HG03378 (cell line): ENCODE results near the gene IL32.

Experiments
- ATAC-seq: cut with Tn5 transposase; IDR thresholded peaks from one replicate; pipeline ENCODE4 v1.9.1; 2021; ENCODE audit warnings: mild to moderate bottlenecking, moderate library complexity; ENCODE audit not compliant: unreplicated experiment

The IL32 gene

GRCh38 chr16:3027983-3028715, 37.3 kb upstream of the IL32 start:
- ATAC-seq = no peak

GRCh38 chr16:3028716-3029319, 36.6 kb upstream of the IL32 start:
- ATAC-seq = no peak

GRCh38 chr16:3029491-3030221, 35.8 kb upstream of the IL32 start:
- no peak for ATAC-seq

GRCh38 chr16:3030222-3031212, 34.9 kb upstream of the IL32 start:
- ATAC-seq = no peak

- no peak for ATAC-seq
These were observed 32.8 kb upstream of the IL32 start for GRCh38 chr16:3032624-3033023.

GRCh38 chr16:3035289-3035971, 30.0 kb upstream of the IL32 start:
- ATAC-seq = no peak

GRCh38 chr16:3035972-3036725, 29.3 kb upstream of the IL32 start:
- no peak for ATAC-seq

- no peak for ATAC-seq
These were observed 28.6 kb upstream of the IL32 start, which contains the start of gene BICDL2 for GRCh38 chr16:3036726-3037315. TSS of gene BICDL2 (minus strand) at chr16:3036944. CDS start at chr16:3035496, 1,448 bp downstream.

GRCh38 chr16:3038256-3038655, 27.2 kb upstream of the IL32 start:
- no peak for ATAC-seq

GRCh38 chr16:3038896-3039295, 26.5 kb upstream of the IL32 start:
- ATAC-seq = no peak

GRCh38 chr16:3042376-3042775, 23.1 kb upstream of the IL32 start:
- no peak for ATAC-seq

- ATAC-seq = no peak
These were observed 20.7 kb upstream of the IL32 start for GRCh38 chr16:3044708-3045107.

GRCh38 chr16:3045758-3046640, 19.4 kb upstream of the IL32 start, which contains the start of gene MMP25:
TSS of gene MMP25 (plus strand) at chr16:3046561. CDS start at chr16:3046918, 357 bp downstream.
- ATAC-seq = no peak

GRCh38 chr16:3046641-3047386, 18.6 kb upstream of the IL32 start:
- no peak for ATAC-seq

GRCh38 chr16:3047387-3047720, 18.1 kb upstream of the IL32 start:
- ATAC-seq = no peak

- ATAC-seq = no peak
These were observed 15.4 kb upstream of the IL32 start for GRCh38 chr16:3049921-3050481.

GRCh38 chr16:3050487-3050886, 15.0 kb upstream of the IL32 start:
- ATAC-seq = no peak
